ENCODE results near the gene KCNJ4.
A peak's percentile ranks its signal among the peaks of the same experiment; 100 is the strongest.
"Not testable (repeated sequence)": the region's sequence is repeated elsewhere in the genome, so short reads cannot be mapped to it uniquely, and the experiment has no call there.

The KCNJ4 gene

DNA sequence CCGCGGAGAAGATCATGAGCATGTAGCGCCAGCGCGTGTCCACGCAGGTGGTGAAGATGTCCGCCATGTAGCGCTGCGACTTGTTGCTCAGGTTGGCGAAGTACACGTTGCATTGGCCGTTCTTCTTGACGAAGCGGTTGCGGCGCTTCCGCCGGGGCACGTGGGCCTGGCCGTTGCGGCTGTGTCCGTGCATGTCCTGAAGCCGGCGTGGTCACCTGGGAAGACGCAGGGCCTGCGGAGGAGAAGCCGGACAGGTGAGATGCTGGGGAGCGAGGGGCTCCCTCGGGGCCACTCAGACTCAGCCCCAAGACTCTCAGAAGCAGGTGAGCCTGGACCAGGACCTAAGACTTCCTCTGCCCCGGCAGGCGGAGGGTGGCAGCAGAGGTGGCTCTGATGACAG is 27.1 kb downstream of the KCNJ4 start:
- DNase-seq = no peak

DNA sequence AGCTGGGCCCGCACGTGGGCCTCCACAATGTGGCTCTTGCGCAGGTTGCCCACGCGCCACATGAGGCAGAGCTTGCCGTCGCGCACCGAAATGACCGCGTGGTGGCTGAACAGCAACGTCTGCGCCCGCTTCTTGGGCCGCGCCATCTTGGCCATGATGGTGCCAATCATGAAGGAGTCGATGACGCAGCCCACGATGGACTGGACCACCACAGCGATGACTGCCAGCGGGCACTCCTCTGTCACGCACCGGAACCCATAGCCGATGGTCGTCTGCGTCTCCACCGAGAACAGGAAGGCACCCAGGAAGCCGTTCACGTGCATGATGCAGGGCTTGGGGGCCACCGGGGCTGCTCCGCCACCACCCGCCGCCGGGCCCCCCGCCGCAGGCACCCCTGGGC is 27.5 kb downstream of the KCNJ4 start:
- no peak for DNase-seq

DNA sequence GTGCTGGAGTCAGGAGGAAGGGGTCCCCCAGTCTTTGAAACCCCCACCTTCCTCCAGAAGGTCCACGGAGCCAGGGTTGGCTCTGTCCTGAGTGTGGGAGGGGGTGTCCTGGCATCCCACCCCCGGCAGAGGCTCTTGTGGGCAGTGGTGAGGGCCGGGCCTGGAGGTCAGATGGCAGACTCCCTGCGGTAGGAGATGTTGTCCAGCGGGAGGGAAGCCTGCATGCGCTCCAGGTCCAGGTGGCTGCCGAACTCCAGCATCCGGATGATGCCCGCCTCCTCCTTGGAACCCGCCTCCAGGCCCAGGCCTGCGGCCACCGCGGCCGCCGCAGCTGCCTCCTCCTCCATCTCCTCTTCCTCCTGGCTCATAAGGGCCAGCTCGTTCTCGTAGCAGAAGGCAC is 28.4 kb downstream of the KCNJ4 start:
- no peak for DNase-seq

DNA sequence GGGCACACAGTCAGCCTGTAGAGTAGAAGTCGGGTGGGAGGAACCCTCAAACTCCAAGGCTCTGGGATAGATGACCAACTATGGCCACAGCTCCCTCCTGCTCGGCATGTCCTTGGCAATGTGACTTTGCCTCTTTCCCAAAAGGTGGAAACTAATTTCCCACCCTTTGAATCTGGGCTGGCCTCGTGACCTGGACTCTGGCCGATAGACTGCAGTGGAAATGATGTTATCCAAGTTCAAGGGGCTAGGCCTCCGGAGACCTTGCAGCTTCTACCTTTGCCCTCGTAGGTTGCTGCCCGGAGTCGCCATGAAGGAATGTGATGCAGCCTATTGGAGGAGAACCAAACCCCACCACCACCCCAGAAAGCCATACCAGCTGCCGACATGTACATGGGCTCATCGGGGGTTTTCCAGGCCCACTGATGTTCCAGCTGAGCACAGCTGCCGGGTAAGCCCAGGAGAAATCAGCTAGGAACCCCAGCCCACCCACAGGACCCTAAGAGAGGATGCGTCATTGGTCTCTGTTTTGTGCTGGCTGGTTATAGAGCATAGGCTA is 30.4 kb downstream of the KCNJ4 start:
- no peak for DNase-seq

DNA sequence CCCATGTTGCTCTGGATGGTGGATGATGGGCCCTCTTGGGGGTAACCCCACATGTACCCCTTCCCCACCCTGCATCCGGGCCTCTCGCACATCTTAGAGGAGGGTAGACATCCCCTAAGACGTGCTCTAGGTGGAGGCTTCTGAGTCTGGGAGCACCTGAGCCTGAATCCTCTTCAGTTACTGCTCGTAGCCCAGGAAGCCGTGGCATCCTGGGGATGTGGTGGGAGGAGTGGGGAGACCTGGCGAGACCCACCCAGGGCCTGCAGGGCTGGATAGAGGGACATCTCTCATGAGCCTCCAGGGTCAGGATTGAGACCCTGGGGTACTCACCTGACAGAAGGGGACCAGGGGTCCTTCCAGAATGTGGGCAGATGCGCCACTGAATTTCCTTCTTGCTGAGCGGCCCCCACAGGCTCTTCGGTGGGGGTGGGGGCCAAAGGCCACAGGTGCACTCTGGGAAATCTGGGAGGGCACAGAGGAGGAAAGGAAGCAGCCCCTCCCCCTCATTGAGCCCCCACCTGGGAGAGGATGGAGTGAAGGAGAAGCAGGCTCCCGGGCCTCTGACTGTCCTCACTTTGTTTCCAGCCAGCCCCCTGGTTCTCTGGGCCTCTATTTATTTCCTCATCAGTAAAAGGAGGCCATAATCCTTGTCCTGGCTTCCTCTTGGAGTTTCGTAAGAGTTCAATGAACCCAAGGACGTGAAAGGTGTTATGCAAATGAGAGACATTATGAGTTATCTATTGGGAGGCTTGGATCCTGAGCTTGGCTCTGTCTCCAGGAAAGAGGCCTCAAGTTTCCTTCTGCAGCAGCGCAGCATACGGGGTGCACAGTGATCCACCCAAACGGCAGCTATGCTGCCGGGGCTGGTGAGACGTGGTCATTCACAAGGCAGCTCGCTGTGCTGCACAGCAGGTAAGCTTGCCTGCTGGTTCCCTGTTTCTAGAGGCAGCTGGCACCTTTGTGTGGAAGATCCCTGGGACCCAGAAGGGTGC is 31.2 kb downstream of the KCNJ4 start:
- no peak for DNase-seq

DNA sequence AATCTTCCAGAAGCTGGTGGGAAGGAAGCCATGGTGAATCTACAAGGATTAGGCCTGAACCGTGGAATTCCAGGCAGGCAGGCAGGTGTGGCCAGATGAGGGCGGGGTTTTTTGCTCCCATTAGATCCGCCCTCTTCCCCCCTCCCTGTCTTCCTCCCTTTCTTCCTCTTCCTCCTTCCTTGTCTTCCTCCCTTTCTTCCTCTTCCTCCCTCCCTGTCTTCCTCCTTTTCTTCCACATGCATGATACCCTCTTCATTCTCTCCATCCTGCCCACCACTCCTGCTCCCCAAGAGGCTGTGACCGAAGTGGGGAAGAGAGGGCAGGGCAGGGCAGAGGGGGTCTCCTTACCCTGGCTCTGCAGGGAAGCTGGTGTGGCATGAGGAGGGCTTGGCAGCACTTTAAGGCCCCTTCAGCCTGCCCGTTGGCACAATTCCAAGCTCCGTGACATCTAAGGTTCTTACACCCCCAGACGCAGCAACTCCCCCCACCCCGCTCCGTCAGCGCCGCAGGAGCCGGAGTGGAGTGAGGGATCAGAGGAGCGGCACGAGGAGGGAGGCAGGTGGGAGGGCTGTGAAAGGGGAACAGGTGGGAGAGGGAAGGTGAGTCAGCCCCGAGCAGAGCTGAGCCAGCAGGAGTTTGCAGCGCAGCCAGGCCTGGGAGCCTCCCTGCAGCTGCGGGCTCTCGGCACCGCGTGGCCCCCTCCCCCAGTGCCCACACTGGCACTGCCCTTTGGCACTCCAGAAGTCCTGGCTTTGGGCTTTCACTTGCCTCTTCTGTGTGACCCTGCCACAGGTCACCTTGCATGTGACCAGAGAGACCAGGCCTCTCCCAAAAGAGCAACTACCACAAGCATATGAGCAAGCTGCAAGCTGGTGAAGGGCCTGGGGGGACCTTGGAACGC is 32.1 kb downstream of the KCNJ4 start:
- DNase-seq = no peak

DNA sequence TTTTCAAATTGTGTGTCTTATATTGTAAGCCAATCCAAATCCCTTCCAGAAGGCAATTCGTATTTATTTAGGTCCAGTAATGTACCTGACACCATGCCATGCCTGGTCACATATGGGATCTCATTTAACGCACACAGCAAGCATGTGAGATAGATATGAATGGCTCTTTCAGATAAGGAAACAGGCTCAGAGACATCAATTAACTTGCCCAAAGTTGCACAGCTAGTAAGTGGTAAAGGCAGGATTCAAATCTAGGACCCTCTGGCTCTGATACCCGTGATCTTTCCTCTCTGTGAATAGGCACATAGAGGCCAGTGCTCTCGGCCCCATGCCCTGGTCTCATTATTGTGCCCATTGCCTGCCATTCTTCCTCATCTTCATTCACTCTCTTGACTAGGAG is 34.3 kb downstream of the KCNJ4 start:
- no peak for DNase-seq

DNA sequence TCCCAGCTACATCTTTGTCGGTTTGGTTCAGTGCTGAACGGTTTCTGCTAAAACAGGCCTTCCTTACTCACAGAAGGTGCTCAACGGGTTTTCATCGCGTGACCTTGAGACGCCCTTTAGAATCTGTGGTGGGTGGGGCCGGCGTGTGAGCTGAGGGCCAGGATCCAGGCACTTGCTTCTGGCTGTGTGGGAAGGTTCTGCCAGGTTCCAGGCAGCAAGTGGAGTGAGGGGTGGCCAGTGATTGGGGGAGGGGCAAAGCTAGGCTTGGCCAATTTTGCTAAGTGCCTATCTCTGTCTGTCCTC is 35.2 kb downstream of the KCNJ4 start:
- DNase-seq = no peak

DNA sequence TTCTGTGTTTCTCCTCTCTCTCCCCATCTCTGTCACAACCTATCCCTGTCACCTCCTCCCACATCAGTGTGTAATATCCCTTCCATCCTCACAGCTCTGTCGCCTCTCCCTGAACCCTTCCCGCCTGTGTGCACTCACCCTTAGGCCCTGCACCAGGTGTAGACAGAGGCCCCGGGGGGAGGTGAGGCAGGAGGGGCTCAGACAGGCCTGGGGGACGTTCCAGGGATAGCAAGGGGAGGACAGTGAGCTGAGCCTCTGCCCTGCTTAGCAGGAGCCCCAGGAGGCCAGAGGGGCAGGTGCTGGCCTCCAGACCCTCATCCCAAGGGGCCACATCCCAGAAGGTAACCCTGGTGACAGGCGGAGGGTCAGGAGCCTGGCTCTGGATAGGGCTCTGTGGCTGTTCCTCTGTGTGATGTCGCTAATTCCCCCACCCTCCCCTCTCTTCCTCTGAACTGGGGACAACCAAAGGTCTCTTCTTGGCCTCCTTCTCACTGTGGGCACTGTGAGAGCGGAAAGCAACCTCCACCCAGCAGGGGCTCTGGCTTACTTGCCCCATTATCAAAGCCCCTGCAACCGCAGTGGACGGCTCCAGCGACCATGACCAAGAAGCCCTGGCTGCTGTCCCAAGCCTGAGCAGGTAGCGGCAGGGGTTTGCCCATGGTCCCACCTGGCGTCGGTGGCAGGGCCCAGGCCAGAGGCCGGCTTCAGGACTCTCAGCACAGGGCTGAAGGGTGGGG is 35.7 kb downstream of the KCNJ4 start:
- DNase-seq = no peak

DNA sequence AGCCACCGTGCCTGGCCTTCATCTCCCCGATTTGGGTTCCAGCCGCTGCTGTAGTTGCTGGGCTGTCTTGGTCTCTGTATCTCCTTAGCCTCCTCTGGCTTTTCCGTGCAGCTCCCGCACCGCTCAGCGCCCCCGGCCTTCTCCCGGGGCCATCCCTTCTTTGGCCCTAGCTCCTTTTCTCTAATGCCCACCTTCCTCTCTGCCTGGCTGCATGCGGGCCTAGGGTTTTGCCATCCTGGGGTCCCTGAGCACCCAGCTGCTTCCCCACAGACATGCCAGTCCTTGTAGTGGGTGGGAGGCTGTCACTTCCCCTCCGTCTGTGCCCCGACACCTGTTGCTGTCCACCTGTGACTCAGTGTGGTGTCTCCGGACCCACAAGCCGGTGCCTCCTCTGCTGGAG is 36.4 kb downstream of the KCNJ4 start:
- DNase-seq = no peak

DNA sequence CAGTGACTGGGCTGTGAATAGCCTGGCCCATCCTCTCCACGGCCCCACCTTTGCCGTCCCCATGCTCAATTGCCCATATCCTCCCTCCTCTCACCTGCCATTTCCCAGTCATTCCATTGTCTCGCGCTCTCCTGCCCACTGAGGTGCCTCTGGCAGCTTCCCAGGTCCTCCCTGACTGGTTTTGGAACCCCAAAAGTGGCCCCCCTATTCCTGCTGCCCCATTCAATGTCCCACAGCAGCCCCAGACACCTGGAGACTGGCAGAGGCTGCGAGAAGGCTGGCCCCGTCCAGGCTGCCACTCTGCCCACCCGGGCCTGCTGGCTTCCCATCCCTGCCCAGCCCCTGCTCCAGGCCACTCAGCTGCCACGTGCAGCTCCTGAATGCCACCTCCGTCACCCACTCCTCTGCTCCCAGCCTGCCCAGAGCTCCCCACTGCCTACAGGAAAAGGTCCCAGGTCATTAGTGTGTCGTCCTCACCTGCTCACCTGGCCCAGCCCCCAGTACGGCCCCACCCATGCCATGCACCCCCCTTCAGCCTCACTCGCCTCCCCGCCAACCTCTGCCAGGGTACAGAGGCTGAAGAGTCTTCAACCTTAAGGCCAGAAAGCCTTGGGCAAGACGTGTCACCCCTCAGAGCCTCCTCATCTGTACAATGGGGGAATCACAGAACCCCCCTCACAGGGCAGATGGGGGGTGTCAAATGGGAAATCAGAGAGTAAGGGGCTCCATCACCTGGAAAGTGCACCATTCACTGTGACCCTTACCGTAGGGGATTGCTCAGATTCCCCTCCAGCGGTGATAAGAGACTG is 37.5 kb downstream of the KCNJ4 start:
- DNase-seq = no peak

DNA sequence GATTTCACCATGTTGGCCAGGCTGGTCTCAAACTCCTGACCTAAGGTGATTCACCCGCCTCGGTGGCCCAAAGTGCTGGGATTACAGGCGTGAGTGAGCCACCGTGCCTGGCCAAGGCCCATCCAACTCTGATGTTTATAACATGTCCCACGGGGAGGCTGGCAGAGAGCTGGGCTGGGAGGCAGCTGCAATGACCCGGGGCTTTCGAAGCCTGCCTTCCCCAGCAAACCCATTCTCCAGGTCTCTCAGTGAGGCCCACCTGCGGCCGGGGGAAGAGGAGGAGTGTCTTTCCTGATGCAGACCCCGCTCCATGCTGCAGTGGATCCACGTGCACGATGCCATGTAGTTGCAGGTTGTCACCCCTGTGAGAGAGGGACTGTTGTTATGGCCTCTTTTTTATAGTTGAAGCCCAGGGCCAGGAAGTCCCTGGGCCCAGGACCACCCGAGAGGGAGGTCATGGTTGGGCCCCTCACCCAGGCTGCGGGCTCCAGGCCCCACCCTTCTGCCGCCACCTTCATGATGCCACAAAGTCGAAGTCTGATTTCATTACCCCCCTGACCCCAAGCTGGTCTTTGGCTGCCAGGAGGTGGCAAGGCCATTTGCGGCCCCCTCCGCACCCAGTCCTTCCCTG is 38.3 kb downstream of the KCNJ4 start:
- DNase-seq = no peak

DNA sequence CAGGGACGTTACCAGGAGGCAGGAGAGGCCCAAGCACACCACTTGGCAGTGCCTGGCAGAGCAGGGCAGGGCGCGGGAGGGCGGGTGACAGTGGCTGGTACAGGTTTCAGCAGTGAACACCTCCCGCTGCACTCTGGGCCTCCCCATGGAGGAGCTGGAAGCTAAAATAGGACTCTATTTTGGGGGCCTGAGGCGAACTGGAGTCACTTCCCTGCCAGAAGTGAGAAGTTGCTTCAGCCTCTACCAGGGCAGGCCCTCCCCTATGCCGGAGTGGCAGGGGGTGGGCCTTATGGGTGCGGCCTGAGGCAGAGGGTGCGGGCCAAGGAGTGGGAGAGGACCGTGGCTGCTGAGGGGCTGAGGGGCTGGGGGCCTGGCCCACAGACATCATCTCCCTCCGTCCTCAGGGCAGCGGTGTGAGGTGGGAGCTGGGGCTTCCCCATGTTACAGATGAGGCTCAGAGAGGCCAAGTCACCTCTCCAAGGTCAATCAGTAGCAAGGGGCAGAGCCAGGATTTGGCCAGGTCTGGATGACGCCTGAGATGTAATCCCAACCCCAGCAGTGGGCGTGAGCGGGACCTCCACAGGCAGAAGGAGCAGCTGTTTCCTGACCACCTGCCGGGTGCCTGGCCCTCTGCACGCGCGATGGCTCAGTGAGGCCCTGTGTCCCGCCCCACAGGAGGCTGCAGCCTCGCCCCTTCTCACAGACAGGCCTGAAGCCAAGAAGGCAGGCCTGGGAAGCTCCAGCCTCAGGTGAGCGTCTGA is 39.3 kb downstream of the KCNJ4 start:
- no peak for DNase-seq

DNA sequence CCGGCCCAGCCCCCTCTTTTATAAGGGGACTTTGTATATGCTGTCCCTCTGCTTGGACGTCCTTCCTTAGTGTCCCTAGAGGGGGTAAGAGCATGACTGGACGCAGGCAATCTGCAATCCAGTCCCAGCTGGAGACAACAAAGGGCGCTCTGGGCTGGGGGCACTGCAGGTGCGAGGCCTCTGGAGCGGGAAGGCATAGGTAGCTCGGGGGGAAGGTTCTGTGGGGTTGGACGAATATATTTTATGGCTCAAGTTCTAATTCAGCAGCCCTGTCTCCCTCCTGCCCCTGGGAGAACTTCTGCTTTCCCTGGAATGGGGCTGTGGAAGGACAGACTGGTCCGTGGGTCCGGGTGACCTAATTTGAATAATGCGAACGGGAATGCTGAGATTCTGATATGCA is 40.0 kb downstream of the KCNJ4 start:
- DNase-seq = no peak

DNA sequence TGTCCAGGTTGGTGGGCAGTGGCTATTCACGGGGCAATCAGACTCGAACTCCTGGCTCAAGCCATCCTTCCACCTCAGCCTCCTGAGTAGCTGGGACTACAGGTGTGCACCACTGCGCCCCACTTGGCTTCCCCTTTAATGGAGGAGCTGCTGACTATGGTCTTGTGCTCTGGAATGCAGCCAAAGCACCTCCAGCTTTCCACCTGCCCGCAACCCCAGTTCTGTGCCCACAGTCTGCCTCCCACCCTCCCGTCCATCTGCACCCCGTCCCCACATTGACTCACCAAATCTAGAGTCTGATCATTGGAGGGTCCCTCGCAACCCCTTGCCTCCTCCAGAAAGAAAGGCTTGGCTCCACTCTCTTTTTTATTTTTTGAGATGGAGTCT is 41.0 kb downstream of the KCNJ4 start:
- no peak for DNase-seq

DNA sequence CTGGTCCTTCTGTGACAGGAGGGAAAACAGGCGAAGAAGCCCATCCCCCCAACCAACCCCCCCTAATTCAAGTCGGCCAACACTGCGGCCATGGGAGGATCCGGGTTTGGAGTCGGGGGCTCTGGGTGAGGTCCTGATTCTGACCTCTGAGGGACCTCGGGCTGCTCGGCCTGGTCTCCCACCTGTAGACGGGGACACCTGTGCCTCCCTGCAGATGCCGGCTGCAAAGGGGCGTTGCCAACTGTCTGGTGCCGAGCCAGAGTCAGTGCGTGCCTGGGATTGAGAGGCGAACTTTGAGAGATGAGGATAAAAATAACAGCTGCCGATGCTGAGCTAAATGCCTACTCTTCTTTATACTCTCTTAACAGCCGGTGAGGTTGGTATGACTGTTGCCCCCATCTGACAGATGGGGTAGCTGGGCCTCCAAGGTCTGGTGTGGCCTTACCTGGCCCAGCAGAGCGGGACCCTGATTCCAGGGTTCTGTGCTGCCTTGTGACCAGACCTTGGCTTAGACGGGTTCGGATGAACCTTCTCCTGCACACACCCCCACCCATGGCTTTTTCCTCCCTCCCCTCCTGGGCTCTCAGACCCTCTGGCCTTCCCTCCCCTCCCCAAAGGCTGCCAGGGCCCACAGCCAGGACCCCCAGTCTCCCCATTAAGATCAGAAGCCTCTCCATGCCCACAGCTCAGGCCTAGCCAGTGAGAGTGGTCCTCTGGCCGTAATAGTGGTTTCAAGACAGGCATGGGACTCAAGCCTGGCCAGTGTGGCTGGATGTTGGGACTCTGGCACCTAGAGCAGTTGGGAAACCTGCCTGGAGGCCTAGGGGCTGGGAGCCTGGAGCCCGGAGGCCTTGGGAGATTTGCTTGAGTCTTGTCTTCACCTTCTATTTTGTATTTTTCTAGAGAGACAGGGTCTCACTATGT is 41.7 kb downstream of the KCNJ4 start:
- DNase-seq = no peak

DNA sequence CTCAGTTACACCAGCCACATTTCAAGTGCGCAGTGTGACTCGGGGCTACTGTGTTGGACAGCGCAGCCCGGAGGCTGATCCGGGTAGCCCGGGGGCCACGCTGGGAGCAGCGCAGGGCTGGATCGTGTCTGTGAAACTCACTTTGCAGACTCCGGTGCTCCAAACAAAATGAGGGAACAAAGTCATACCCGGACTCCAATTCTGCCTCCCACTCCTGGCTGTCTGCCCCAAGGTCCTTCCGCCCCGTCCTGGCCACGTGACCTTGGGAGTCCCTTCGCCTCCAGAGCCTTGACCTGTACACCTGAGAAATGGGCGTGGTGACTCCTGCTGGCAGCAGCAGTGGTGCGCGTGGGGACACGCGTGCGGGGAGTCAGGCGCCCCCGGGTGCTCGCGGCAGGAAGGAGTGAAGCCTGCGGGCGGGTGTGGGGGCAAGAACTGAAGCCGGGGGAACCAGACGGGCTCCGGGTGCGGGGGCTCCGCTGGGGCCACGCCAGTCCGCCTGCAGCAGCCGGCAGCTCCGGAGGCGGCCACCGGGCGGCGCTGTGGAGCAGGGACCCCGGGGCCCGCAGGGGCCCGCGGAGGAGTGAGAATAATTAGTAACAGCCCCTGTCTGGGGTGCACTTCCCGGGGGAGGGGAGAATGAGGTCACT is 42.4 kb downstream of the KCNJ4 start:
- peak; percentile 46 for DNase-seq

DNA sequence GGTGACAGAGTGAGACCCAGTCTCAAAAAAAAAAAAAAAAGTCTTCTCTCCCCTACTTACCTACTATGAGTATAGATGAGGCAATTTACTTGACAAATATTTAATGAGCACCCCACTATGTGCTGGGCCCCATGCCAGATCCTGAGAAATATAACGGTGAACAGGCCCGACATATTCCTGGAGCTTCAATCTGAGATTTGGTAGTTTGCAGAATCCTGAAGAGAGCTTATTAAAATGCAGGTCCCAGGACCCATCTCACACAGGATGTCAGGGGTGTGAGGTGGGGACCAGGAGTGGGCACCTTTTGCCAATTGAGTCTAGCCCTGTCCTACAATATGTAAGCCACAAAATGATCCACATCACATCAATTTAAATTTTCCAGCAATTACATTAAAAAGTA is 44.0 kb downstream of the KCNJ4 start:
- DNase-seq = no peak

DNA sequence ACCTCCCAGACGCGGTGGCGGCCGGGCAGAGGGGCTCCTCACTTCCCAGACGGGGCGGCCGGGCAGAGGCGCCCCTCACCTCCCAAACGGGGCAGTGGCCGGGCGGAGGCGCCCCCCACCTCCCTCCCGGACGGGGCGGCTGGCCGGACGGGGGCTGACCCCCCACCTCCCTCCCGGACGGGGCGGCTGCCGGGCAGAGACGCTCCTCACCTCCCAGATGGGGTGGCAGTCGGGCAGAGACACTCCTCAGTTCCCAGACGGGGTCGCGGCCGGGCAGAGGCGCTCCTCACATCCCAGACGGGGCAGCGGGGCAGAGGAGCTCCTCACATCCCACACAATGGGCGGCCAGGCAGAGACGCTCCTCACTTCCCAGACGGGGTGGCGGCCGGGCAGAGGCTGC is 45.1 kb downstream of the KCNJ4 start:
- not testable (repeated sequence) for DNase-seq

Measured in stimulated activated CD4-positive, alpha-beta T cell treated with anti-CD3 and anti-CD28 coated beads, Interleukin-1b, Interleukin-23, amount 100 ng/mL, for 48 hours (primary cell).